ENCODE data around the gene PTGS1. TPM values are rescaled to one million over a fixed set of nuclear protein-coding genes. Genes with fewer than 3 reads are reported as not detected.

The PTGS1 gene
- total and polyA plus RNA-seq, 8 donors, result 0.32 to 9.9 (median 0.99) TPM

- H3K27me3 ChIP-seq, result no peaks in the 10 kb centered on the region
- no peak overlapping the region for H3K4me3 ChIP-seq
- no peak overlapping the region for H3K27ac ChIP-seq
- no peaks in the 10 kb centered on the region for H3K36me3 ChIP-seq
- DNase-seq (no peak), FAIRE-seq (no peak), ATAC-seq (no peak)
- WGBS, 2 donors, result 86 to 94% methylated on average over 3 of the region's 3 CpGs
- TF ChIP-seq CTCF (IDR thresholded peaks at IDR 0.05), result no peak
- no peaks in the 10 kb centered on the region for H3K4me1 ChIP-seq
- no peaks in the 10 kb centered on the region for H3K9me3 ChIP-seq
- intact Hi-C loops (cut with DNase I), result no loop called here
Measured at GRCh38 chr9:122387536-122387935, 16.7 kb downstream of the PTGS1 start.

GRCh38 chr9:122389195-122389594, 18.4 kb downstream of the PTGS1 start:
- DNase-seq (no peak), FAIRE-seq (no peak), ATAC-seq (no peak)
- Histone ChIP-seq H3K27ac (no peak overlapping the region), H3K9me3 (no peaks in the 10 kb centered on the region), H3K4me1 (no peaks in the 10 kb centered on the region), H3K4me3 (no peak overlapping the region), H3K36me3 (no peaks in the 10 kb centered on the region), H3K27me3 (no peaks in the 10 kb centered on the region)
- no peak for TF ChIP-seq CTCF (IDR thresholded peaks at IDR 0.05)
- intact Hi-C loops (cut with DNase I), result no loop called here
- 83 to 95% methylated on average over 5 of the region's 5 CpGs for WGBS, 2 donors

- TF ChIP-seq CTCF (IDR thresholded peaks at IDR 0.05), result no peak
- no peaks in the 10 kb centered on the region for H3K4me1 ChIP-seq
- no peak overlapping the region for H3K27ac ChIP-seq
- H3K9me3 ChIP-seq, result no peaks in the 10 kb centered on the region
- ATAC-seq (peak in 2 of 4 donors; percentile 47 to 66), FAIRE-seq (no peak), DNase-seq (no peak)
- H3K36me3 ChIP-seq, result no peaks in the 10 kb centered on the region
- intact Hi-C loops (cut with DNase I), result loop anchor here in 1 of 3 donors (10.0 kb wide), 1 partner anchor 65 kb away; no protein-coding TSS in a partner anchor
- H3K27me3 ChIP-seq, result no peaks in the 10 kb centered on the region
- H3K4me3 ChIP-seq, result no peak overlapping the region
- WGBS, 2 donors, result 33 to 44% methylated on average over 11 of the region's 11 CpGs
Measured at GRCh38 chr9:122389799-122390481, 19.1 kb downstream of the PTGS1 start.

- ATAC-seq, result no peak
- FAIRE-seq, result no peak
- no peak overlapping the region for H3K27ac ChIP-seq
- H3K9me3 ChIP-seq, result no peaks in the 10 kb centered on the region
- intact Hi-C loops (cut with DNase I), result loop anchor here in 1 of 3 donors (10.0 kb wide), 1 partner anchor 63 kb away; no protein-coding TSS in a partner anchor
- no peak overlapping the region for H3K4me3 ChIP-seq
- no peak for DNase-seq
- WGBS, 2 donors, result 80 to 87% methylated on average over 9 of the region's 9 CpGs
- no peak for TF ChIP-seq CTCF (IDR thresholded peaks at IDR 0.05)
- no peaks in the 10 kb centered on the region for H3K27me3 ChIP-seq
- H3K36me3 ChIP-seq, result no peaks in the 10 kb centered on the region
- H3K4me1 ChIP-seq, result no peaks in the 10 kb centered on the region
Measured at GRCh38 chr9:122392284-122392683, 21.5 kb downstream of the PTGS1 start.

- ATAC-seq, result no peak
- no peaks in the 10 kb centered on the region for H3K27me3 ChIP-seq
- 72 to 74% methylated on average over 2 of the region's 2 CpGs for WGBS, 2 donors
- H3K27ac ChIP-seq, result no peak overlapping the region
- no peaks in the 10 kb centered on the region for H3K36me3 ChIP-seq
- FAIRE-seq, result no peak
- intact Hi-C loops (cut with DNase I), result loop anchor here in 1 of 3 donors (10.0 kb wide), 1 partner anchor 62 kb away; no protein-coding TSS in a partner anchor
- DNase-seq, result no peak
- no peak overlapping the region for H3K4me3 ChIP-seq
- H3K9me3 ChIP-seq, result no peaks in the 10 kb centered on the region
- TF ChIP-seq CTCF (IDR thresholded peaks at IDR 0.05), result no peak
- H3K4me1 ChIP-seq, result no peaks in the 10 kb centered on the region
Measured at GRCh38 chr9:122392714-122393113, 21.9 kb downstream of the PTGS1 start.
